Activated naive CD4-positive, alpha-beta T cell treated with anti-CD3 and anti-CD28 coated beads for 36 hours (primary cell): ENCODE data around the gene TRAF5. TPM values are rescaled to one million over a fixed set of nuclear protein-coding genes. Genes with fewer than 3 reads are reported as not detected.

Source experiments
- CTCF ChIA-PET: fragments of 350-600 bp; sonication (Branson Sonifier 250); formaldehyde crosslinking; loops from one replicate; lab custom pipeline; 2021; ENCODE audit warnings: antibody characterized with exemption; lab: Charles Lee
- DNase-seq: peaks from one replicate; pipeline ENCODE4 v3.0.0-alpha.2; 2020
- H3K27ac Mint-ChIP-seq: one replicate; pipeline ENCODE4 v1.8.0; 2021; ENCODE audit warnings: mild to moderate bottlenecking, mixed read lengths
- H3K27me3 Mint-ChIP-seq: one replicate; pipeline ENCODE4 v1.8.0; 2021; ENCODE audit warnings: low read depth, mixed read lengths
- H3K36me3 Mint-ChIP-seq: one replicate; pipeline ENCODE4 v1.8.0; 2021; ENCODE audit warnings: low read depth, mixed read lengths
- H3K4me1 Mint-ChIP-seq: one replicate; pipeline ENCODE4 v1.8.0; 2021; ENCODE audit warnings: low read depth, mixed read lengths
- H3K4me3 Mint-ChIP-seq: one replicate; pipeline ENCODE4 v1.8.0; 2021; ENCODE audit warnings: mild to moderate bottlenecking, moderate library complexity, mixed read lengths
- H3K9me3 Mint-ChIP-seq: one replicate; pipeline ENCODE4 v1.8.0; 2021; ENCODE audit warnings: mixed read lengths
- intact Hi-C: fragments of 100-400 bp; cut with micrococcal nuclease; formaldehyde crosslinking; loops from one replicate; pipeline ENCODE4 v1.15.1; 2023
- total RNA-seq, 2 experiments: library from RNA; stranded (reverse); gene quantifications; one replicate each; pipeline ENCODE4 v1.2.3, GENCODE V29; 2021

The TRAF5 gene
- 10 to 100 TPM; 16.1 to 18.8 TPM for total RNA-seq

GRCh38 chr1:211326528-211327345 is at the start of gene TRAF5:
Gene TRAF5, plus strand, starts transcription at chr1:211326833. Its CDS starts 26,407 bp downstream, at chr1:211353240.
- intact Hi-C loops: loop anchor here (1.0 to 10.0 kb wide), 3 partner anchors 9 to 608 kb away; partner anchors contain the start of gene NEK2
- Mint-ChIP-seq H3K27me3 (no peaks in the 10 kb centered on the region), H3K27ac (peak within 1 kb of the TSS; percentile 83), H3K4me1 (peaks cover 81% of the 10 kb centered on the region), H3K4me3 (peak within 1 kb of the TSS; percentile 86), H3K9me3 (no peaks in the 10 kb centered on the region), H3K36me3 (no peaks in the 10 kb centered on the region)
- peak; percentile 37 for DNase-seq
- CTCF ChIA-PET: interaction anchor here (0.7 to 3.0 kb wide), 11 partner anchors 8 to 188 kb away, joined by 3 to 19 read pairs (median 3); no protein-coding TSS in a partner anchor

GRCh38 chr1:211279340-211279739 is 47.3 kb upstream of the TRAF5 start:
- intact Hi-C loops: no loop called here
- Mint-ChIP-seq H3K4me3 (no peak overlapping the region), H3K9me3 (no peaks in the 10 kb centered on the region), H3K4me1 (peaks cover 2% of the 10 kb centered on the region), H3K27ac (no peak overlapping the region), H3K27me3 (no peaks in the 10 kb centered on the region), H3K36me3 (peaks cover 10% of the 10 kb centered on the region)
- CTCF ChIA-PET: no interaction called here
- no peak for DNase-seq

GRCh38 chr1:211280910-211281309 is 45.7 kb upstream of the TRAF5 start:
- intact Hi-C loops: loop anchor here (1.0 kb wide), 3 partner anchors 22 to 40 kb away; partner anchors contain the start of gene RCOR3
- peaks cover 14% of the 10 kb centered on the region for H3K36me3 Mint-ChIP-seq
- CTCF ChIA-PET: no interaction called here
- DNase-seq: peak; percentile 21
- H3K4me1 Mint-ChIP-seq: peaks cover 2% of the 10 kb centered on the region
- H3K4me3 Mint-ChIP-seq: no peak overlapping the region
- no peaks in the 10 kb centered on the region for H3K27me3 Mint-ChIP-seq
- no peaks in the 10 kb centered on the region for H3K9me3 Mint-ChIP-seq
- no peak overlapping the region for H3K27ac Mint-ChIP-seq

- peaks cover 2% of the 10 kb centered on the region for H3K4me1 Mint-ChIP-seq
- H3K27me3 Mint-ChIP-seq: no peaks in the 10 kb centered on the region
- no peak overlapping the region for H3K27ac Mint-ChIP-seq
- H3K36me3 Mint-ChIP-seq: peaks cover 13% of the 10 kb centered on the region
- CTCF ChIA-PET: interaction anchor here (1.5 kb wide), 1 partner anchor 234 kb away, joined by 4 read pairs; no protein-coding TSS in a partner anchor
- intact Hi-C loops: loop anchor here (1.0 kb wide), 3 partner anchors 22 to 40 kb away; partner anchors contain the start of gene RCOR3
- no peak for DNase-seq
- no peaks in the 10 kb centered on the region for H3K9me3 Mint-ChIP-seq
- no peak overlapping the region for H3K4me3 Mint-ChIP-seq
Observed at GRCh38 chr1:211281320-211282022, 45.2 kb upstream of the TRAF5 start.

GRCh38 chr1:211282023-211282373 is 44.6 kb upstream of the TRAF5 start:
- Mint-ChIP-seq H3K36me3 (peaks cover 16% of the 10 kb centered on the region), H3K4me3 (no peak overlapping the region), H3K27ac (no peak overlapping the region), H3K27me3 (no peaks in the 10 kb centered on the region), H3K9me3 (no peaks in the 10 kb centered on the region), H3K4me1 (peaks cover 4% of the 10 kb centered on the region)
- intact Hi-C loops: no loop called here
- DNase-seq: no peak
- CTCF ChIA-PET: interaction anchor here (1.5 kb wide), 1 partner anchor 234 kb away, joined by 4 read pairs; no protein-coding TSS in a partner anchor

- no peak for DNase-seq
- Mint-ChIP-seq H3K36me3 (peaks cover 19% of the 10 kb centered on the region), H3K27me3 (no peaks in the 10 kb centered on the region), H3K4me1 (peaks cover 4% of the 10 kb centered on the region), H3K4me3 (no peak overlapping the region), H3K9me3 (no peaks in the 10 kb centered on the region), H3K27ac (no peak overlapping the region)
- intact Hi-C loops: no loop called here
- CTCF ChIA-PET: interaction anchor here (0.5 to 1.9 kb wide), 2 partner anchors 38 to 552 kb away, joined by 4 to 6 read pairs; no protein-coding TSS in a partner anchor
Observed at GRCh38 chr1:211285196-211285595, 41.4 kb upstream of the TRAF5 start.

- H3K27ac Mint-ChIP-seq: no peak overlapping the region
- peaks cover 22% of the 10 kb centered on the region for H3K36me3 Mint-ChIP-seq
- CTCF ChIA-PET: no interaction called here
- peaks cover 4% of the 10 kb centered on the region for H3K4me1 Mint-ChIP-seq
- intact Hi-C loops: no loop called here
- no peak for DNase-seq
- H3K4me3 Mint-ChIP-seq: no peak overlapping the region
- H3K9me3 Mint-ChIP-seq: no peaks in the 10 kb centered on the region
- H3K27me3 Mint-ChIP-seq: no peaks in the 10 kb centered on the region
Observed at GRCh38 chr1:211287218-211287617, 39.4 kb upstream of the TRAF5 start.

- H3K4me1 Mint-ChIP-seq: peaks cover 10% of the 10 kb centered on the region
- intact Hi-C loops: no loop called here
- no peaks in the 10 kb centered on the region for H3K27me3 Mint-ChIP-seq
- H3K4me3 Mint-ChIP-seq: no peak overlapping the region
- CTCF ChIA-PET: no interaction called here
- no peak for DNase-seq
- peaks cover 16% of the 10 kb centered on the region for H3K36me3 Mint-ChIP-seq
- no peak overlapping the region for H3K27ac Mint-ChIP-seq
- H3K9me3 Mint-ChIP-seq: no peaks in the 10 kb centered on the region
Observed at GRCh38 chr1:211292411-211292810, 34.2 kb upstream of the TRAF5 start.

- H3K36me3 Mint-ChIP-seq: peaks cover 26% of the 10 kb centered on the region
- H3K4me3 Mint-ChIP-seq: no peak overlapping the region
- intact Hi-C loops: loop anchor here (1.0 kb wide), 1 partner anchor 9 kb away; no protein-coding TSS in a partner anchor
- no peaks in the 10 kb centered on the region for H3K9me3 Mint-ChIP-seq
- H3K27me3 Mint-ChIP-seq: no peaks in the 10 kb centered on the region
- CTCF ChIA-PET: no interaction called here
- H3K4me1 Mint-ChIP-seq: peaks cover 23% of the 10 kb centered on the region
- H3K27ac Mint-ChIP-seq: no peak overlapping the region
- no peak for DNase-seq
Observed at GRCh38 chr1:211296396-211296795, 30.2 kb upstream of the TRAF5 start.

- H3K4me3 Mint-ChIP-seq: no peak overlapping the region
Observed at GRCh38 chr1:211305044-211305443, 21.6 kb upstream of the TRAF5 start.

GRCh38 chr1:211309617-211310016 is 17.0 kb upstream of the TRAF5 start:
- H3K4me3 Mint-ChIP-seq: no peak overlapping the region
- CTCF ChIA-PET: interaction anchor here (0.7 to 0.8 kb wide), 2 partner anchors 205 to 850 kb away, joined by 3 read pairs; no protein-coding TSS in a partner anchor
- no peak overlapping the region for H3K27ac Mint-ChIP-seq
- H3K4me1 Mint-ChIP-seq: peaks cover 20% of the 10 kb centered on the region
- no peaks in the 10 kb centered on the region for H3K9me3 Mint-ChIP-seq
- no peak for DNase-seq
- intact Hi-C loops: no loop called here
- no peaks in the 10 kb centered on the region for H3K27me3 Mint-ChIP-seq
- H3K36me3 Mint-ChIP-seq: peaks cover 15% of the 10 kb centered on the region

More at GRCh38 chr1:211305044-211305443, 21.6 kb upstream of the TRAF5 start:
- H3K9me3 Mint-ChIP-seq: no peaks in the 10 kb centered on the region
- peak overlapping the region; percentile 25 for H3K27ac Mint-ChIP-seq
- H3K4me1 Mint-ChIP-seq: peaks cover 35% of the 10 kb centered on the region
- peaks cover 20% of the 10 kb centered on the region for H3K36me3 Mint-ChIP-seq
- peak; percentile 73 for DNase-seq
- intact Hi-C loops: loop anchor here (1.0 kb wide), 4 partner anchors 9 to 46 kb away; partner anchors contain the start of gene RCOR3
- CTCF ChIA-PET: interaction anchor here (1.3 kb wide), 2 partner anchors 18 to 21 kb away, joined by 3 read pairs; partner anchors contain the start of gene TRAF5
- H3K27me3 Mint-ChIP-seq: no peaks in the 10 kb centered on the region

- Mint-ChIP-seq H3K4me1 (peaks cover 11% of the 10 kb centered on the region), H3K27ac (no peak overlapping the region), H3K4me3 (no peak overlapping the region), H3K27me3 (no peaks in the 10 kb centered on the region), H3K9me3 (no peaks in the 10 kb centered on the region), H3K36me3 (peaks cover 12% of the 10 kb centered on the region)
- DNase-seq: no peak
- CTCF ChIA-PET: interaction anchor here (1.7 kb wide), 1 partner anchor 10 kb away, joined by 11 read pairs; no protein-coding TSS in a partner anchor
- intact Hi-C loops: no loop called here
Observed at GRCh38 chr1:211313392-211313791, 13.2 kb upstream of the TRAF5 start.
